Body of pancreas (tissue), 4 donors: ENCODE measurements around the gene ZNF532.

Experiments used
- CTCF ChIP-seq, 7 experiments: fragments of 450-650 bp in 4 of 7; fragments of 200-600 bp in 3 of 7; sonication (generic) in 3 of 7; IDR thresholded peaks; one replicate each; pipeline ENCODE4 v1.5.1; 2016 to 2019; ENCODE audit warnings: antibody characterized with exemption in 7 of 7
- POLR2A ChIP-seq, 3 donors: fragments of 450-650 bp; IDR thresholded peaks; one replicate each; pipeline ENCODE4 v1.6.1; 2016; ENCODE audit warnings: antibody characterized with exemption in 3 of 3, mild to moderate bottlenecking in 2 of 3

- no peak for TF ChIP-seq POLR2A (IDR thresholded peaks at IDR 0.05)
- TF ChIP-seq CTCF (IDR thresholded peaks at IDR 0.05) = no peak
Observed at GRCh38 chr18:58887613-58887963, 22.9 kb downstream of the ZNF532 start.
